Peyer's patch (tissue), 4 donors: ENCODE measurements around the gene TSC22D3. TPM values are rescaled to one million over a fixed set of nuclear protein-coding genes. Genes with fewer than 3 reads are reported as not detected.

ENCODE experiments used
- DNase-seq, 3 donors: peaks; one replicate each; pipeline ENCODE4 v3.0.0-alpha.2; 2017 to 2019
- H3K27ac ChIP-seq, 4 donors: fragments of 200-600 bp; sonication (generic); one replicate each; pipeline ENCODE4 v1.5.1; 2016 to 2019
- H3K27me3 ChIP-seq, 2 donors: fragments of 200-600 bp; sonication (generic); one replicate each; pipeline ENCODE4 v1.5.1; 2019
- H3K36me3 ChIP-seq, 3 donors: fragments of 200-600 bp; sonication (generic); one replicate each; pipeline ENCODE4 v1.5.1; 2016 to 2019
- H3K4me1 ChIP-seq, 4 donors: fragments of 200-600 bp; sonication (generic); one replicate each; pipeline ENCODE4 v1.5.1; 2016 to 2019
- H3K4me3 ChIP-seq, 4 donors: fragments of 200-600 bp; sonication (generic); 1 replicate in 3 of 4; 2 replicates in 1 of 4; pipeline ENCODE4 v1.5.1; 2016 to 2019; ENCODE audit warnings: mild to moderate bottlenecking in 1 of 4
- H3K9me3 ChIP-seq, 4 donors: fragments of 200-600 bp; sonication (generic); one replicate each; pipeline ENCODE4 v1.5.1; 2016 to 2019; ENCODE audit warnings: mild to moderate bottlenecking in 1 of 4
- CTCF ChIP-seq, 6 experiments: fragments of 450-650 bp in 4 of 6; fragments of 200-600 bp in 2 of 6; sonication (generic) in 1 of 6; IDR thresholded peaks; one replicate each; pipeline ENCODE4 v1.5.1; 2017 to 2019; ENCODE audit warnings: antibody characterized with exemption in 6 of 6, mild to moderate bottlenecking in 3 of 6, moderate library complexity in 1 of 6
- POLR2A ChIP-seq, 2 donors: fragments of 450-650 bp; IDR thresholded peaks; one replicate each; pipeline ENCODE4 v1.5.1; 2017; ENCODE audit warnings: antibody characterized with exemption in 2 of 2, mild to moderate bottlenecking in 2 of 2, moderate library complexity in 2 of 2
- total RNA-seq, 4 donors: library from RNA; depleted of rRNA; stranded (reverse); fragments of >200 nt; gene quantifications; one replicate each; pipeline ENCODE4 v1.1.0, GENCODE V29; 2016

The TSC22D3 gene
- total RNA-seq, 4 donors from 2014 or later = 185 to 1,146 (median 313) TPM

DNA sequence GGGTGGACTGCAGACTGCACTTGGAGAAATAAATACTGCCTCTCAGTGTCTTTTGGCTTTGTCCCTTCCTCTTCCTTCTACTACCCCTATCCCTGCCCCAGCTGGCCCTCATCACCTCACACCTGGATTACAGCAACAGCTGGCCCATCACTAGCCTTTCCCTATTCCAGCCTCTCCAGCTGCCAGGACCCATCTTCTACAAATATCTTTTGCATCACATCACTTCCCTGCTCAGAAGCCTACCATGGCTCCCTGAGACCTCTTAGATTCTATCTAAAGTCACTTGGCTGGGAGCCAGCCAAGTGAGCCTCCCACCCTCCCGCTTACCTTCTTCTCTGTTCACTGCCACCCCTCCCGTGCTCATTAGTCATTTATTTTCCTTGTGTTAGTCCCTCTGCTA, 66.8 kb downstream of the TSC22D3 start:
- Histone ChIP-seq H3K4me1 (peaks cover 0 to 11% (median 0%) of the 10 kb centered on the region in 4 donors), H3K27me3 (no peaks in the 10 kb centered on the region), H3K9me3 (no peaks in the 10 kb centered on the region), H3K36me3 (peaks cover 0 to 5% (median 0%) of the 10 kb centered on the region in 3 donors), H3K4me3 (no peak overlapping the region), H3K27ac (peak overlapping the region in 1 of 4 donors; percentile 78)
- DNase-seq = peak in 1 of 3 donors; percentile 18
- TF ChIP-seq POLR2A (IDR thresholded peaks at IDR 0.05) (no peak), CTCF (IDR thresholded peaks at IDR 0.05) (no peak)

DNA sequence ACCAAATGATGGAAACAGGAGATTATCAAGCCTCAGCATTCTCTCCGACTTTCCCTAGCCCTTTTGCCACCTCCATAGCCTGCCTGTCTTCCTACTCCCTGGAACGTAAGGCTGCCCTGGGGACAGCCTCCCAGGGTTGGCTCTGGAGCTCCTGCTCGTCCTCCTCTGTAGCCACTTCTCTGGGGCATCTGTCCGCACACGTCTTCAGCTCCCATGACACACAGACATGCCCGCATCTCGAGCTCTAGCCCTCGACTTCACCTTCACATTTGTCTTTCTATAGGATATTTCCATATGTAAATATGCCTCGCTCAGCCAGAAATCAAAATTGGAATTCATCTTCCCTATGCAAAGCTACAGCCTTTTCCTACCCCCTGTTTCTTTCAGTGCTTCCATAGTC, 67.7 kb downstream of the TSC22D3 start:
- TF ChIP-seq POLR2A (IDR thresholded peaks at IDR 0.05) = no peak
- no peak for TF ChIP-seq CTCF (IDR thresholded peaks at IDR 0.05)
- Histone ChIP-seq H3K36me3 (no peaks in the 10 kb centered on the region), H3K4me3 (no peak overlapping the region), H3K4me1 (peaks cover 0 to 11% (median 0%) of the 10 kb centered on the region in 4 donors), H3K27ac (no peak overlapping the region), H3K27me3 (no peaks in the 10 kb centered on the region), H3K9me3 (no peaks in the 10 kb centered on the region)
- peak in 1 of 3 donors; percentile 34 for DNase-seq

GRCh38 chrX:107706309-107706708, 69.3 kb downstream of the TSC22D3 start:
- Histone ChIP-seq H3K4me1 (peaks cover 0 to 11% (median 0%) of the 10 kb centered on the region in 4 donors), H3K27me3 (no peaks in the 10 kb centered on the region), H3K36me3 (no peaks in the 10 kb centered on the region), H3K4me3 (no peak overlapping the region), H3K27ac (no peak overlapping the region), H3K9me3 (no peaks in the 10 kb centered on the region)
- TF ChIP-seq CTCF (IDR thresholded peaks at IDR 0.05) (no peak), POLR2A (IDR thresholded peaks at IDR 0.05) (no peak)
- DNase-seq = peak in 1 of 3 donors; percentile 11

DNA sequence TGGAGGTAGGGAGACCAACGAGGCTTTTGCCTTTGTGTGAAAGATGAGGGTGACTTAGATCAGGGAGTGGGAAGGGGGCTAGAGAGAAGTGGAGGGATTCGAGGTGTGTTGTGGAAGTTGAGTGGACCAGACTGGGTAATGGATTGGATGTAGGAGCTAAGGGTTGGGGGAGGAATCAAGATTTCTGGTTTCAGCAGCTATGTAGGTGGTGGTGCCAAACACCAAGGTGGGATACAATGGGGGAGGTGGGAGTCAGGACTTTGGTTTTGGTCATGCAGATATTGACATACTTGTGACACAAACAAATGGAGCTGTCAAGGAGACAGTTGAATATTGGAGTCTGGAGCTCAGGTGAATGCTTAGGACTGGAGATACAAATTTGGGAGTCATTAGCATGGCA, 71.0 kb downstream of the TSC22D3 start:
- Histone ChIP-seq H3K9me3 (no peaks in the 10 kb centered on the region), H3K27me3 (no peaks in the 10 kb centered on the region), H3K4me3 (no peak overlapping the region), H3K36me3 (no peaks in the 10 kb centered on the region), H3K4me1 (peaks cover 0 to 12% (median 0%) of the 10 kb centered on the region in 4 donors), H3K27ac (no peak overlapping the region)
- TF ChIP-seq CTCF (IDR thresholded peaks at IDR 0.05) = no peak
- TF ChIP-seq POLR2A (IDR thresholded peaks at IDR 0.05) = no peak
- DNase-seq = no peak

GRCh38 chrX:107704181-107704580, 71.4 kb downstream of the TSC22D3 start:
- peaks cover 0 to 12% (median 0%) of the 10 kb centered on the region in 4 donors for H3K4me1 ChIP-seq
- no peaks in the 10 kb centered on the region for H3K9me3 ChIP-seq
- DNase-seq = peak in 1 of 3 donors; percentile 35
- no peak overlapping the region for H3K27ac ChIP-seq
- no peaks in the 10 kb centered on the region for H3K36me3 ChIP-seq
- no peak for TF ChIP-seq POLR2A (IDR thresholded peaks at IDR 0.05)
- H3K27me3 ChIP-seq = no peaks in the 10 kb centered on the region
- H3K4me3 ChIP-seq = no peak overlapping the region

GRCh38 chrX:107701493-107702121, 74.0 kb downstream of the TSC22D3 start:
- peak overlapping the region; percentile 37 to 73 (median 46) for H3K27ac ChIP-seq
- peaks cover 0 to 12% (median 0%) of the 10 kb centered on the region in 4 donors for H3K4me1 ChIP-seq
- no peak overlapping the region for H3K4me3 ChIP-seq
- peak in 1 of 3 donors; percentile 57 for DNase-seq
- H3K27me3 ChIP-seq = no peaks in the 10 kb centered on the region
- H3K9me3 ChIP-seq = no peaks in the 10 kb centered on the region
- H3K36me3 ChIP-seq = no peaks in the 10 kb centered on the region
- TF ChIP-seq POLR2A (IDR thresholded peaks at IDR 0.05) (no peak), CTCF (IDR thresholded peaks at IDR 0.05) (no peak)
